ENCODE data around the gene GJA4. TPM values are rescaled to one million over a fixed set of nuclear protein-coding genes. Genes with fewer than 3 reads are reported as not detected.

GJA4 gene
- total and polyA plus RNA-seq, 2 of the 8 experiments (the other 6 are each of a cell fraction or from before 2014, with no cell fraction given) = 3.2 to 3.9 TPM

GRCh38 chr1:34779526-34779925 lies 13.3 kb upstream of the GJA4 start (continued):
- no peak for TF ChIP-seq BACH1 (IDR thresholded peaks at IDR 0.05; ENCODE audit: low read length)
- no peak for TF ChIP-seq CREB1 (IDR thresholded peaks at IDR 0.05)
- no peak for TF ChIP-seq EZH2 (IDR thresholded peaks at IDR 0.05; ENCODE audit: low read depth, low read length, severe bottlenecking)
- TF ChIP-seq JUND (IDR thresholded peaks at IDR 0.05; ENCODE audit: low read length) = no peak
- TF ChIP-seq PHF8 (conservative IDR thresholded peaks at IDR 0.05; ENCODE audit: low read depth, low read length) = no peak
- TF ChIP-seq POLR2AphosphoS5 (IDR thresholded peaks at IDR 0.05; ENCODE audit: low read depth, low read length) = no peak
- no peak for TF ChIP-seq HDAC6 (IDR thresholded peaks at IDR 0.05; ENCODE audit: low read depth, low read length)
- no peak for TF ChIP-seq JUN (IDR thresholded peaks at IDR 0.05; ENCODE audit: low read depth, low read length)
